ENCODE results near the gene MBNL1. TPM values are rescaled to one million over a fixed set of nuclear protein-coding genes. Genes with fewer than 3 reads are reported as not detected.

The MBNL1 gene
- total RNA-seq, 5 donors from 2014 or later (not counting 1 experiment from before 2014, with no cell fraction given): 408 to 705 (median 423) TPM

DNA sequence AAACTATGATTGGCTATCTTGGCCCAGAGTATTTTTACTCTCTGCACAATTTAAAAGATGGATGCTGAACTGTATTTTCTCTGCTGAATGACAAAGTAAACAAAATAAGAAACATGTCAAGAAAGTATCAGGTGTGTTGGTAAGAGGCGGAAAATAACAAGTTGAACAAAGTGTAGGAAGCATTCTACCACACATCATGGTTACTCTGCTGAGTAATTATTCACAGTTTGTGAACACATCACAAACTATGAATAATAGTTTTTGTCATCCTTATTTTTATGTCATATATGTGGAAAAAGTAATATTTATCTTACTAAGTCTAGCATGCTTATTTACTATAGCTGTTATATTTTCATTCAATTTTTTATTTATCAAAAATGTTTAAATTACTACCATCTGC is 229.2 kb downstream of the MBNL1 start:
- Histone ChIP-seq H3K27ac (ENCODE audit: low read length) (no peak overlapping the region), H3K4me3 (ENCODE audit: control insufficient read depth in 1 of 2, extremely low read depth in 1 of 2, low read length in 1 of 2) (no peak overlapping the region), H3K27me3 (replicated peaks in 1 of 2; ENCODE audit: control insufficient read depth in 2 of 2, extremely low read depth in 1 of 2, insufficient read depth in 2 of 2, low read length in 1 of 2) (no peaks in the 10 kb centered on the region), H3K9me3 (no peaks in the 10 kb centered on the region), H3K4me1 (ENCODE audit: control insufficient read depth in 1 of 2, extremely low read depth in 1 of 2, insufficient read depth in 2 of 2, low read length in 2 of 2) (peaks cover 0 to 5% of the 10 kb centered on the region in 2 experiments), H3K36me3 (ENCODE audit: control insufficient read depth in 2 of 2, extremely low read depth in 1 of 2, insufficient read depth in 1 of 2, low read length in 1 of 2) (no peaks in the 10 kb centered on the region)
- Mint-ChIP-seq H3K36me3 (peaks cover 9% of the 10 kb centered on the region), H3K27me3 (no peaks in the 10 kb centered on the region), H3K27ac (no peak overlapping the region), H3K4me1 (peaks cover 8 to 17% (median 12%) of the 10 kb centered on the region in 3 donors), H3K4me3 (no peak overlapping the region), H3K9me3 (peaks cover 0 to 5% (median 4%) of the 10 kb centered on the region in 3 donors)
- no peak for ATAC-seq (replicated peaks in 1 of 4)
- ChIA-PET POLR2A (no interaction called here), CTCF (no interaction called here)
- no peak for DNase-seq
- no CpG with 5 or more reads among the region's 1 CpG for WGBS (ENCODE audit: insufficient coverage)

DNA sequence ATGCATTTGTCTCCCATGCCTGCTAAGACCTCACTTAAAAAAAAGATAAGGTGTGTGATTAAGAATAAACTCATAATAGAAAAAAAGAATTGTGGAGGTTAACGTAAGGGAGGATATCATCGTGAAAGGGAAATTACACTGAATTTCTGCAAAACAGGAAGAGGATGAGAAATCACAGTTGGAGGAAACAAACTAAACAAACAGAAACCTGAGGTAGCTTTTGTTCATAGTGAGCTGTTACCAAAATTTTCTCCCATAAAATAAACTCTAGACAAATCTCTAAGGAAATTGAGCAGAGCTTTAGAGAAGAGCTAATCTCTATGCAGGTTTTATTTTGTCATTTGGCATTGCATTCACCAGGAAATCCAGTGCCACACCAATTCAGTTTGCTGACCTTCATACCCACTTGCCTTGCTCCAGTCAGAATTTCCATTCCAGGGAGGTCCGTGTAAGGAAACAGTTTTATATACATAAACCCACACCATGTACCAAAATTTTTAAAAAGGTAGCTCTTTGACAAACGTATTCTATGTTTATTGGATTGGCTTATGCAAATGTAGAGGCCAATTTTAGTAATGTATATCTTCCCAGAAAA is 231.2 kb downstream of the MBNL1 start:
- Histone ChIP-seq H3K27ac (ENCODE audit: low read length) (no peak overlapping the region), H3K4me1 (ENCODE audit: control insufficient read depth in 1 of 2, extremely low read depth in 1 of 2, insufficient read depth in 2 of 2, low read length in 2 of 2) (peaks cover 0 to 5% of the 10 kb centered on the region in 2 experiments), H3K36me3 (ENCODE audit: control insufficient read depth in 2 of 2, extremely low read depth in 1 of 2, insufficient read depth in 1 of 2, low read length in 1 of 2) (no peaks in the 10 kb centered on the region), H3K9me3 (no peaks in the 10 kb centered on the region), H3K27me3 (replicated peaks in 1 of 2; ENCODE audit: control insufficient read depth in 2 of 2, extremely low read depth in 1 of 2, insufficient read depth in 2 of 2, low read length in 1 of 2) (no peaks in the 10 kb centered on the region), H3K4me3 (ENCODE audit: control insufficient read depth in 1 of 2, extremely low read depth in 1 of 2, low read length in 1 of 2) (no peak overlapping the region)
- no CpG with 5 or more reads among the region's 4 CpGs for WGBS (ENCODE audit: insufficient coverage)
- peaks cover 8 to 17% (median 12%) of the 10 kb centered on the region in 3 donors for H3K4me1 Mint-ChIP-seq
- peaks cover 24% of the 10 kb centered on the region for H3K36me3 Mint-ChIP-seq
- peaks cover 0 to 5% (median 4%) of the 10 kb centered on the region in 3 donors for H3K9me3 Mint-ChIP-seq
- H3K27ac Mint-ChIP-seq: peak overlapping the region in 1 of 2 donors; percentile 60
- POLR2A ChIA-PET: no interaction called here
- H3K27me3 Mint-ChIP-seq: no peaks in the 10 kb centered on the region
- CTCF ChIA-PET: interaction anchor here (0.5 to 1.7 kb wide), 4 partner anchors 10 to 222 kb away, joined by 3 to 6 read pairs (median 4); no protein-coding TSS in a partner anchor
- no peak for ATAC-seq (replicated peaks in 1 of 4)
- no peak overlapping the region for H3K4me3 Mint-ChIP-seq
- no peak for DNase-seq

DNA sequence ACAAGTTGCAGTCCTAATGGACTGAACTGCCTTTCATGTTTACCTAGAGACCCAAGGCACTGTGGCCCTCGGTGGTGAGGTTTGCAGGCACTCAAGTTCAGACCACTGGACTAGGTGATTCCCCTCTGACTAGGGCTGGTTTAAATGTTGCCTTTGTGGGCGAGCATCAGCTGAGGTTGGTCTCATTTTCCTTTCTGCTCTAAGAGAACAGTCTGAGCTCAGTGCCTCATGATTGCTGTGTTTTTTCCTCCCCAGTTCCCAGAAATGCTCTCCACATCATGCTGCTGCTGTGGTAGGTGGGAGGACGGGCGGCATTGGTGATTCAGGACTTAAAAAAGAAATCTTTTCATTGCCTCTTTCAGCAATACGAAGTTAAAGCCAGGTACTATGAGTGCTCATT is 237.2 kb downstream of the MBNL1 start:
- H3K36me3 ChIP-seq (ENCODE audit: control insufficient read depth in 2 of 2, extremely low read depth in 1 of 2, insufficient read depth in 1 of 2, low read length in 1 of 2): no peaks in the 10 kb centered on the region
- Mint-ChIP-seq H3K4me3 (no peak overlapping the region), H3K36me3 (peaks cover 29% of the 10 kb centered on the region), H3K27me3 (no peaks in the 10 kb centered on the region), H3K27ac (no peak overlapping the region), H3K9me3 (peaks cover 0 to 5% (median 4%) of the 10 kb centered on the region in 3 donors), H3K4me1 (no peaks in the 10 kb centered on the region)
- no peaks in the 10 kb centered on the region for H3K27me3 ChIP-seq (replicated peaks in 1 of 2; ENCODE audit: control insufficient read depth in 2 of 2, extremely low read depth in 1 of 2, insufficient read depth in 2 of 2, low read length in 1 of 2)
- no peak for ATAC-seq (replicated peaks in 1 of 4)
- ChIA-PET POLR2A (no interaction called here), CTCF (interaction anchor here in 1 of 2 donors (0.5 to 1.2 kb wide), 2 partner anchors 13 to 16 kb away, joined by 3 to 5 read pairs; no protein-coding TSS in a partner anchor)
- H3K4me3 ChIP-seq (ENCODE audit: control insufficient read depth in 1 of 2, extremely low read depth in 1 of 2, low read length in 1 of 2): no peak overlapping the region
- no peak for DNase-seq
- WGBS (ENCODE audit: insufficient coverage): 13% methylated on average over 2 of the region's 5 CpGs
- peaks cover 0 to 3% of the 10 kb centered on the region in 2 experiments for H3K4me1 ChIP-seq (ENCODE audit: control insufficient read depth in 1 of 2, extremely low read depth in 1 of 2, insufficient read depth in 2 of 2, low read length in 2 of 2)
- H3K9me3 ChIP-seq: no peaks in the 10 kb centered on the region
- H3K27ac ChIP-seq (ENCODE audit: low read length): no peak overlapping the region

GRCh38 chr3:152508705-152509104 is 240.0 kb downstream of the MBNL1 start:
- H3K36me3 Mint-ChIP-seq: peaks cover 13% of the 10 kb centered on the region
- H3K4me3 Mint-ChIP-seq: no peak overlapping the region
- H3K27me3 Mint-ChIP-seq: no peaks in the 10 kb centered on the region
- CTCF ChIA-PET: no interaction called here
- Histone ChIP-seq H3K4me1 (ENCODE audit: control insufficient read depth in 1 of 2, extremely low read depth in 1 of 2, insufficient read depth in 2 of 2, low read length in 2 of 2) (peaks cover 0 to 3% of the 10 kb centered on the region in 2 experiments), H3K36me3 (ENCODE audit: control insufficient read depth in 2 of 2, extremely low read depth in 1 of 2, insufficient read depth in 1 of 2, low read length in 1 of 2) (no peaks in the 10 kb centered on the region), H3K27ac (ENCODE audit: low read length) (no peak overlapping the region), H3K27me3 (replicated peaks in 1 of 2; ENCODE audit: control insufficient read depth in 2 of 2, extremely low read depth in 1 of 2, insufficient read depth in 2 of 2, low read length in 1 of 2) (no peaks in the 10 kb centered on the region), H3K4me3 (ENCODE audit: control insufficient read depth in 1 of 2, extremely low read depth in 1 of 2, low read length in 1 of 2) (no peak overlapping the region), H3K9me3 (no peaks in the 10 kb centered on the region)
- no peak overlapping the region for H3K27ac Mint-ChIP-seq
- H3K9me3 Mint-ChIP-seq: no peaks in the 10 kb centered on the region
- H3K4me1 Mint-ChIP-seq: no peaks in the 10 kb centered on the region
- ATAC-seq (replicated peaks in 1 of 4) (no peak), DNase-seq (no peak)
- POLR2A ChIA-PET: no interaction called here
- no CpG with 5 or more reads among the region's 1 CpG for WGBS (ENCODE audit: insufficient coverage)

- DNase-seq (no peak), ATAC-seq (replicated peaks in 1 of 4) (no peak)
- Mint-ChIP-seq H3K27ac (no peak overlapping the region), H3K36me3 (peaks cover 5% of the 10 kb centered on the region), H3K4me3 (no peak overlapping the region), H3K4me1 (no peaks in the 10 kb centered on the region), H3K9me3 (no peaks in the 10 kb centered on the region), H3K27me3 (peaks cover 0 to 2% of the 10 kb centered on the region in 2 donors)
- Histone ChIP-seq H3K9me3 (no peaks in the 10 kb centered on the region), H3K27ac (ENCODE audit: low read length) (no peak overlapping the region), H3K4me3 (ENCODE audit: control insufficient read depth in 1 of 2, extremely low read depth in 1 of 2, low read length in 1 of 2) (no peak overlapping the region), H3K27me3 (replicated peaks in 1 of 2; ENCODE audit: control insufficient read depth in 2 of 2, extremely low read depth in 1 of 2, insufficient read depth in 2 of 2, low read length in 1 of 2) (no peaks in the 10 kb centered on the region), H3K36me3 (ENCODE audit: control insufficient read depth in 2 of 2, extremely low read depth in 1 of 2, insufficient read depth in 1 of 2, low read length in 1 of 2) (no peaks in the 10 kb centered on the region), H3K4me1 (ENCODE audit: control insufficient read depth in 1 of 2, extremely low read depth in 1 of 2, insufficient read depth in 2 of 2, low read length in 2 of 2) (no peaks in the 10 kb centered on the region)
- ChIA-PET CTCF (interaction anchor here in 1 of 2 donors (0.6 kb wide), 1 partner anchor 368 kb away, joined by 5 read pairs; no protein-coding TSS in a partner anchor), POLR2A (interaction anchor here in 1 of 2 donors (0.6 kb wide), 1 partner anchor 486 kb away, joined by 3 read pairs; no protein-coding TSS in a partner anchor)
- WGBS (ENCODE audit: insufficient coverage): 79% methylated on average over 2 of the region's 4 CpGs
These were observed 243.2 kb downstream of the MBNL1 start for GRCh38 chr3:152511904-152512303.

DNA sequence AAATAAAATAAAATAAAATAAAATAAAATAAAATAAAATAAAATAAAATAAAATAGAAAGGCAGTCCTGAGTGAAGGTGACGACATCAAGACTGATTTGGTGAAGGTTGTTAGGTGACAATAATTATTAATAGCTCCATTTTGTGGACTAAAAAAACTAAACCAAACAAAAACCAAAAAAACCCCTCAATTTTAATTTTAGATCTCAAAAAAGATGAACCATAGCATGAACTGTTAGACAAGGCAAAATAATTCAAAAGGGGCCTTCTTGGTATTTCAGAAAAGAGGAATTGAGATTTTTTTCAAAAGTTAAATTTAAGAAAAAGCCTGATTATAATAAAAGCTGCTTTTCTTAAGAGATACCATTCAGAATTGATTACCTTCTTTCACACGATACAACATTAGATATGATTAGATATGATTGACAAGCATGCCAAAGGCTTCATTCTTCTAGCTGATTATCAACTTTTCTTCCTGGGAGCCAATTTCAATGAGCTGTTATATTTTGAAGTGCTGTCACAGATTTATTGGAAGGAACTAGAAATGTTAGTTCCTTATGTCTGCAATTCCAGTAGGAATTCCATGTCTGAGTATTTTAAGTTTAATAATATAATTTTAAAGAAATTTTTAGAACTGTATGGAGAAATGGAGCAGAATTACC is 244.7 kb downstream of the MBNL1 start:
- no peaks in the 10 kb centered on the region for H3K9me3 Mint-ChIP-seq
- ChIA-PET POLR2A (interaction anchor here (0.6 to 1.0 kb wide), 3 partner anchors 12 to 369 kb away, joined by 3 read pairs; no protein-coding TSS in a partner anchor), CTCF (interaction anchor here in 1 of 2 donors (0.6 kb wide), 1 partner anchor 44 kb away, joined by 3 read pairs; no protein-coding TSS in a partner anchor)
- H3K4me1 ChIP-seq (ENCODE audit: control insufficient read depth in 1 of 2, extremely low read depth in 1 of 2, insufficient read depth in 2 of 2, low read length in 2 of 2): no peaks in the 10 kb centered on the region
- no peak overlapping the region for H3K27ac ChIP-seq (ENCODE audit: low read length)
- DNase-seq (no peak), ATAC-seq (replicated peaks in 1 of 4) (no peak)
- no peak overlapping the region for H3K4me3 ChIP-seq (ENCODE audit: control insufficient read depth in 1 of 2, extremely low read depth in 1 of 2, low read length in 1 of 2)
- peaks cover 5% of the 10 kb centered on the region for H3K36me3 Mint-ChIP-seq
- H3K4me3 Mint-ChIP-seq: no peak overlapping the region
- H3K27me3 Mint-ChIP-seq: peaks cover 0 to 2% of the 10 kb centered on the region in 2 donors
- H3K4me1 Mint-ChIP-seq: no peaks in the 10 kb centered on the region
- WGBS (ENCODE audit: insufficient coverage): no CpG with 5 or more reads among the region's 2 CpGs
- no peaks in the 10 kb centered on the region for H3K9me3 ChIP-seq
- no peaks in the 10 kb centered on the region for H3K27me3 ChIP-seq (replicated peaks in 1 of 2; ENCODE audit: control insufficient read depth in 2 of 2, extremely low read depth in 1 of 2, insufficient read depth in 2 of 2, low read length in 1 of 2)
- H3K27ac Mint-ChIP-seq: no peak overlapping the region
- no peaks in the 10 kb centered on the region for H3K36me3 ChIP-seq (ENCODE audit: control insufficient read depth in 2 of 2, extremely low read depth in 1 of 2, insufficient read depth in 1 of 2, low read length in 1 of 2)
